CD4-positive, alpha-beta T cell treated with Interleukin-6 at 100 ng/mL for 8 hours (primary cell): ENCODE results near the gene DCLK1.

Experiments
- DNase-seq: peaks from one replicate; pipeline ENCODE4 v3.0.0-alpha.2; 2020; ENCODE audit warnings: mixed read lengths, low spot score

Gene DCLK1

DNA sequence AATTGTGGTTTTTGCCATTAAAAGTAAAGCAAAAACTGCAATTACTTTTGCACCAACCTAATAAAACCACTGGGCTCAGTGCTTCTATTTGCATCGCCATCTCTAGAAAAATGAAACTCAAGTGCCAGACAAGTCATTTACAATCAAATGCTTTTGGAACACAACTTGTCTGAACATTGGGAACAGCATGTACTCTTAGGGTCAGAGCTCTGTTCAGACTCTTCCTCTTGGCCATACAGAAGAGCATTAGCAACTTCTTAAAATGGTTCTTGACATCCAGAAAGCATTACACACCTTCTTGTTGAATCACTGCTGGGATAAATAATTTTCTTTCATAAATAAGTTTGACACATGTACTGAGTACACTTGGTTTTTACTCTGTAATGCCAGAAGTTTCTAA, 272.5 kb downstream of the DCLK1 start:
- no peak for DNase-seq

DNA sequence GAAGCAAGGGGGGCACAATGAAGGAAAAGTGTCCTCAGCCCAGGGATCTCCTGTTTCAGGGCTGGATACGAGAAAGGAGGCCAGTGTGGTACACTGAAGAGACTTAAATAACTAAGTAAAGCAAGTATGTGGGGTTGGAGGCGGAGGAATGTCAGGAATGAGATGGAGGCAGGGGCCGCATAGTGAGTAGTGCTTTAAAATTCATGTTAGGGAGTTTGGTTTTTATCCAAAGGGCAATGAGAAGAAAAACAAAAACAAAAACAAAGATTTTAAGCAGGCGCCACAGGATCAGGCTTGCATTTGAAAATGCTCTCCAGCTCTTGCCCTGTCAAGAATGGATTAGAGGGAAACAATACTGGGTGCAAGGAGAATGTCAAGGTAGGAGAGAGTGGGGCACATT, 273.4 kb downstream of the DCLK1 start:
- no peak for DNase-seq

DNA sequence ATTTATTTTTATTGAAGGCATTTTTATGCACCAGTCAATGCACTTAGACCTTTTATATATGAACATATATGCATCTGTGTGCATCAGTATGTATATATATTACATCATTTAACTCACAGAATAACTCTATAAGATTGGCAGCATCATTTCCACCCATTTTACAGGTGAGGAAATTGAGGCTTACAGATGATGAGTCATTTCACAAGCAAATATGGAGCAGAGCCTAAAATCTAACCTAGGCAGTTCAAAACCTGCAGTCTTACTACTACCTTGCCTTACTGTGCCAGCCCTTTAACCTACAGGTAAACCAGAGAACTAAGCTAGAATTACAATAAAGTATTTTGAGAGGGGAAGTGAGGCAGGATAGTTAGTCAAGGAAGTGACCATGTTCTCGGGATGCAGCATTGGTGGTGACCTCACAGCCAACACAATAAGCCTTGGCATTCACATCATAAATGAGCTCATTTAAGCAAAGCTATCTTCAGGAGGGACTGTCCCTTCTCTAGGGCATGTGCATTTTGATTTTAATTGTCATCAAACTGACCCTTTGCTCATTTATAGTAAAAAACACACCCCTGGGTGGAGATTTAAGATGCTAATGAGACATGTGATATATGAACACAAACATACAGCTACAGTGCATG, 274.3 kb downstream of the DCLK1 start:
- DNase-seq, result no peak

DNA sequence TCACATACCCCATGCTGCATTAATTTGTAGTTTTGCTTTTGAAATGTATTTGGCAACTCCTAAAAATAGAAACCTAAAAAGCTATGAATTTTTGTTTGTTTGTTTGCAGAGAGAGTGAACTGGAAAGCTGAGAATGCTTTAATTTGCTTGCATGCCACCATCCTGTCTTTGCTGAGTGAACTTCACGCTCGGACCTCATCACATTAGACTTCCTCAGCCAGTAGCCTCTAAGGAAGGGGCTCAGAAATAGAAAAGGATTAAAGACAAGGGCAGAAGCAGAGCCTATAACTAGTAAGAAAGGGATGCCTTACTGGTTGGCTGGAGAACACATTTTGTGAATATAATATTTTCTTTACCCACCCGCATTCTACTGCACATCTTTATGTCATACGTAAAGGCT, 275.1 kb downstream of the DCLK1 start:
- DNase-seq, result no peak

DNA sequence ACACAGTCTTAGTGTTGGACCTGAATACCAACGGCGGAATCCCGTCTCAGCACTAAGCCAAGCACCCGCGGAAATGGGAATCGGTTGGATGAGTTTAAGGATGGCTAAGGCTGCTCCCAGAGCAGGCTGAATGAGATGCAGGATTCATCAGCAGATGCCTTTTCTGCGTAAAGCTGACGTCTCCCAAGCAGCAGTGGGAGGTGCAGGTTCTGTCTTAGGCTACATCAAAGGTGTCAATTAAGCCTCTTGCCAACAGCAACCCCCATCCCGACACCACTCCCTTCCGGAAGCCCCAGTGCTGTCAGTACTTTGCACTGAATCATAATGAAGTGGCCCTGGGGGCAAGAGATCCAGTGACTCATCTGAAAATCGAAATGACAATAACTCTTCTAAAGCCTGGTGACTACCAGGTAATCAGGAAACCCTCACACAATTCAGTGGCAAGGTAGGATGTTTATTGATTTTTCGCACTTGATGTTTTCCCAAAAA, 275.6 kb downstream of the DCLK1 start:
- no peak for DNase-seq

DNA sequence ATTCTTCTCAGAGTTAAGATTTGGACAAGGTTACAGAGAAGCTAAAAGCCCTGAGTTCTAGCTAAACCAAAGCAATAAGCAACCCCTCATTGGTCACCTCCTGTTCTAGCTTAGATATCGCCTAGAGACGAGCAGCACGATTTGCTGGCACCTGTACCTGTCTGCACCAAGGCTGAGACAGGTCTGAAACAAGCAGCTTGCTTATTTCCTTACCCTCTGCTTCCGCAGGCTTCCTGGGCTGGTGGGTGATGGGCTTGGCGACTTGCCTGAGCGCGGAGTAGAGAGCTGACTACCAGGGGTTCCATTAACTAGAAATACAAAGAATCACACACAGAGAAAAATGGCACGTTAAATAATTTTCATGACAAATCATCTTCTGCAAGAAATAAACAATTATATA, 276.9 kb downstream of the DCLK1 start:
- no peak for DNase-seq

DNA sequence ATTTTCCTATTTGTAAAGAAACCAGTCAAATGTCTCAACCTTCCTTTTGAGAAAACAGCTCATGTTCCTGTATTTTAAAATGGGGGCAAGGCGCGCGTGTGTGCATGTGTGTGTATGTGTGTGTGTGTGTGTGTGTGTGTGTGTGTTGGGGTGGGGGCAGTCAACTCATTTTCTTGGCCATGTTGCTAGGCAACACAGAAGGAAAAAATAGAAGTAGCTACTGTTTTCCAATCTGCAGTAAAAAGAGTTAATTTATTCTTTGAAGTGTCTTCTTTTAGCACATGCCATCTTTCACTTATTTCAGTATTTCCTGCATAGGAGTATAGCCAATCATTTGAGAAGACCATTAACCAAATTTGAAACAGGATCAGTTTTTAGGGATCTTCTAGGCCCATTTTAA, 279.3 kb downstream of the DCLK1 start:
- no peak for DNase-seq

DNA sequence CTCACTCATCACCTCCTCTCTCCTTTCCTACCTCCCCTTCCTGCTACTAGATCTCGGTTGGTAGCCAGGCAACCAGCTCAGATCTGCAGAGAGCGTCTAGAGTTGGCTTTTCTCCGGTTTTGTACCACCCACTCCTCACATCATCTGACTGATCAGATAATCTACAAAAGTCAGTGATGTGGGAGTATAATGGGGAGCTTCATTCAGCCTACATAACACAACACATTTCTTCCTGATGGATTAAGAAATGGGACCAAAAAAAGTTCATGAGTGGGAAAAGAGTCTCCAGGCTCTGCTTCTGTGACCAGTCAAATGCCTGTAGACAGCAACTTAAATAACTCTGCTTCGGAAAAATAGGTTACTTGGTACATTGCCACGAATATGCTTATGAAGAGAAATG, 279.8 kb downstream of the DCLK1 start:
- DNase-seq, result no peak

DNA sequence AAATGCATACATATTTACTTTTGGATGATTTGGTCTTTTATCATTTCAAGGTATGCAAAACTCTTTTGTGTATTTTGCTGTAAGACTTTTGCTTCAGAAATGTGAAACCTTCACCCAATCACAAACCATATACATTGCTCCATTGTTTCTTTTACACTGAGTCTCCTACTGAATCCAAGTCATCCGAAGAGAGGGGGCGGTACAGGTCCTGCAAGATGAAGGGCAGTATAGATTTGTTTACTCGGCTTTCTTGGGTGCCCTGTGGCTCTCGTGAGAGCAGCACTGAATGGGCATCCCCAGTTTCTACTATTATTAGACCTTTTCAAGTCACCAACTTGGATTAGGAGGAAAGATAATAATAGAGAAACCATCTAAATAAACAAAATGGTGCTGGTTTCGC, 280.6 kb downstream of the DCLK1 start:
- DNase-seq, result no peak

DNA sequence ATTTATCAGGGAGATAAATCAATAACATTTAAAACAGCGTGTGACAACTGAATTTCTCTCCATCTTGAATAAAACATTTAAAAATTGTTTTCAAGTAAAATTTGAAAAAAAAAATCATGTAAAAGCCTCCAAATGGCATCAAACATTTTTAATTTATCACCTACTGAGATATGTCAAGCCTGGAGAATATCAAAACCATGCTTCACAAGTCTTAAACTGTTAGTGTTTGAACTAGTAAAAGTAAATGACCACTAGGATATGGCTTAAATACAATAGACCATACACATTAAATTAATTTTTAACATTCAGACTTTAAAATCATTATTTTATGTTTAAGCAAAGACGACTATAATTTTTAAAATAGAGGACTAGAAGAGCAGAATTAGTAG, 281.9 kb downstream of the DCLK1 start:
- DNase-seq, result no peak

DNA sequence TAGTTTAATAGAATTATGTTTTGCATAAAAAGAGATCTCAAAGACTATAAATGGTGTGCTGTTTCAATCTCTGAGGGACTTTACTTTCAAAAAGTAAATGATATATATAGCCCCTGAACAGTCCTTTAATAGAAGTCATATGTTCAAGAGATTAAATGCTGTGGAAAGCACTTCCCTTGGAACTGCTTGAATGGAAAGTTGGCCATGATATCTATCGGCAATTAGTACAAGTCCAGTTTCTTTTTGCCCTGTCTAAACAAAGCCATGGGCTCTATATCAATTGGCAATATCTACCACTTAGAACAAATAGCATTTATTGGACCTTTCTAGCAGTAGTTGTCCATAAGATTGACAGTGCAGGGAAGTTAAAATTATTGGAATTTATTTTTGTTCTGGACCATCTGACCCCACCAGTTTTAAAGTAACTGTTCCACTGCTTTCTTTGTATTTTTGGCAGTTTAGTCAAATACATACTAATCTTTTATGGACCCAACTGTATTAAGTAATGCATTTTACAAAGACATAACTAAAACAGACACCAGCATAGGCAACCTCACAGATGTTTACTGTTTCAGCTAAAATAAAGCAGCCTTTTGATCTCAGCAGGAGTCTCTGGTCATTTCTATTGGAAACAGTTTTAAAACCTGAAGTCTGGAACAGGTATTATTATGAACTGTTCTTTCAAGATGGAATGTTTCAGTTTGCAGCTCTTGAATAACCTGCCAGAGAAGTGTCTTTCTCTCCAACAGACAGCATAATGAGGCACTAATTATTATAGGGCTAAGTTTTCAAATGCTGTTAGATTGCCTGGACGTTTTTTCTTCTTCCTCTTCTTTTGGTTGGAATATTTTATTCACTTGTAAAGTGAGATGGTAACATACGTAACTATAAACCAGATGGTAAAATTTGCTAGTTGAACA, 282.6 kb downstream of the DCLK1 start:
- no peak for DNase-seq

DNA sequence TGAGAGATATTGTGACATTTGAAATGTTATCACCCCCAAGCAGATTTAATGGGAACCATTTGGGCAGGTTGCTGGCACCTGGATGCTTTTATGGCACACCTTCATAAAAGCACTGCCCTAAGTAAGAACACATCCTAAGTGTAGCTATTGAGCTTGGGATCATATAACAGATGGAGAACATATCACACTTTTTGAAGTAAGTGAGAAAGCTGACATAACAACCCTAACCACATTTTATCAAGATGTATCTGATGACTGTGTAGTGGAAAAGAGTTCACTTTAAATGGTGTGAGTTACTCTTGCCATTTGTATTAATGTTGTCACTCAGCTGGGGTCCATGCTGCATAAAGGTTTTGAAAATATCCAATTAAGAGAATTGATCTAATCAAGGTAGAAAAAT, 287.9 kb downstream of the DCLK1 start:
- no peak for DNase-seq

DNA sequence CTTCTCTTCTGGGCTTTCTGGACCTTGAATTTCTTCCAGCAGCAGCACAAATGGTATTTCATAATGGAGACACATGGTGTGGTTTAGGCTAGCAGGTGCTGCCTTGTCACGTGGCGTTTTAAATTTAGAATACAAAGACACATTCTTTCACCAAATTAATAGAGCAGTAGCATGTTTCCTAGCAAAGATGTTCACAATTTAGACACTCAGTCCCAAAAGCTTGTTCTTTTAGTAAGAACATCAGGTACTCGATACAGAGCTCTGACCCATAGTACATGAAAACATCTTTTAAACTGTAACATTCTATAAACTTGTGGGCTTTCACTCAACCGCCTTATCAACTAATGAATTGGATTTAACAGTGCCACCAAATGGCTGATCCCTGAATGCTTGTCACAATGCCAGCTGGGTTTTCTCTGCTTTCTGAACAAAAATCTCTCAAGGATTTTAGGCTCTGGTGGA, 290.1 kb downstream of the DCLK1 start:
- no peak for DNase-seq

DNA sequence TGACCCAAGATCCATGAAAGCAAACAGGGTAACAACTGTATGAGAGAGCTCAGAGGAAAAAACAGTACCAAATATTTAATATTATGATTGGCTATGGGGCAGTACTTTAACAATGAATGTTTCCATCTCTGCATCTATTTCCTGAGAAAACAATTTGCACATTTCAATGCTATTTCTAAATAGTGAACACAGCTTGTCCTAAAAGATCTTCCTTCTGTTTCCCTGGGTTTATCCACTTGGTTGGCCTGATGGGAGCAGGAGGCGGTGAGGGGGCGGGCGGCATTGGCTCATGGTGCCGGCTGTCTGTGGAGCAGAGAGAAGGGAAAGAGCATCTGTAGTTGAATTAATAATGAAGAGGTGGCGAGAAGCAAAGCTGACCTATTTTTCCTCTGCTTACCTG, 291.4 kb downstream of the DCLK1 start:
- no peak for DNase-seq

DNA sequence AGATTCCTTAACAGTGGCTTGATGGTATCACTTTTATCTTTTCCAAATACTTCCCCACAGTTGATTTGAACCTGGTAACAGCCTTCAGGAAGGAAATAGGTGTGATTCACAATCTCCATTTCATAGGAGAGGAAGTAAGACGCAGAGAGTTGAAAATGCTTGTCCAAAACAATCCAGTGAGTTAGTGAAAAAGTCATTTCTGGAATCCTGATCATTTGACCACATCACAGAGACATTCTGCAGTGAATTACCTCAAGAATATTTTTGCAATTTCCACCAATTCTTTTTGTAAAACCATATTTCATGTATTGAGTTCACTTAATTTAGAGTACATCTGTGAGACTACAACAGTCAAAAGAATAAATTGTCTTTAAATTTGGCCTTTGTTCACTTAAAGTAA, 292.8 kb downstream of the DCLK1 start:
- no peak for DNase-seq

DNA sequence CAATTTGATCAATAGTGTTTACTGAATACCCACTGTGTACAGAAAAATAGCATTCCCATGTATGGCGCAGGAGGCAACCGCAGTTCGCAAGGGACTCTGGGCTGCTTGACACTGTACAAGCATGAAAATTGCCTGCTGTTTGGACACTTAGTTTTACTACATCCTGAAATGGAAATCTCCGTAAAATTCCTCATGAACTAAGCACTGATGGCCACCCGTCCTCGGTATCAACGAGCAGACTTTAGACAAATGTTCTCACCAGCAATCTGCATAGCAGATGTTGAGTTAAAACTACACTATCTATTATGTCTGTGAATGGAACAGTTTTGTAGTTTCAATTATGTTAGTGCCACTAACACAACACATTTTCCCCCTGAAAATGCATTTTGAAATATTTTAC, 294.7 kb downstream of the DCLK1 start:
- no peak for DNase-seq

DNA sequence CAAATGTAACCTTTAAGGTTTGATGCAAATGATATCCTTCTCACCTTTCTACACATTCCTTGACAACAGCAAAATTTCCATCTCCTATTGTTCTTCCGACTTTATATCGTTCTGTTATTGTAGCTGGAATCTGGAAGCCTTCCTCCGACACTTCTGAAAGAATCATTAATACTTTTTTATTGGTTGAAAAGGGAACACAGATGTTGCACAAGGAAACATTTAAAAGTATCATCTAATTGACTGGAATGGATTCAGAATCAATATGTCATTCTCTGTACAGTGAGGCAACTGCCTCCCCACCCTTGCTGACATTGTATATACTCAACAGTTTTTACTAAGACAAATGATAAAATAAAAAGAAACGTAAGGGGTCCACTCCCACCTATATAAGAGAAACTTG, 295.2 kb downstream of the DCLK1 start:
- DNase-seq, result no peak

DNA sequence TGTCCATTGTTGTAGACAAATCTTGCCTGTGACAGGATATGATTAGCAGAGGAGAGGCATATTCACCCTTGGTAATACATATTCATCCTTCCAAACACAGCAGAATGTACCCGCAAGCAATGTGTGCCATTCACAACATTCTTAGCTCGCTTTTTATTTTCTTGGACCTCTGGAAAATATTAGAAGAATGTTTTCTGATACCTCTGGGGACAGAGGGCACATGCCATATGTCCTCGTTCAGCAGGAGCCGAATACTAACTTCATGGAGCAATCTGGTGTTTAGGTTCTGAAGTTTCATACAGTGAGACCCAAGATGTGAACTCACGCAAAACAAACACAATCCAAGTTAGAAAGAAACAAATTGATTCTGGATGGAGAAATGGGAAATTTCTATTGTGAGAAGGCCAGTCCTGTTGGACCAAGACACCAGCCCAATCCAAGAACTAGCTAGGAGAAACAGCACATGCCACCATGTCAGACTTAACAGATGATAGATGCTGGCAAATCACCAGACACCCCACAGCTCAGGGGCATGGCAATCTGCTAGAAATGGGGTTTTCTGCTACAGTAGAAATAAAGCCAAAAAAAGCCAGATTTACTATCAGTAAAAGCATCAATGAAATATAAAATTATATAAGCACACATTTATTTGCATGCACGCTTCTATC, 297.4 kb downstream of the DCLK1 start:
- no peak for DNase-seq

DNA sequence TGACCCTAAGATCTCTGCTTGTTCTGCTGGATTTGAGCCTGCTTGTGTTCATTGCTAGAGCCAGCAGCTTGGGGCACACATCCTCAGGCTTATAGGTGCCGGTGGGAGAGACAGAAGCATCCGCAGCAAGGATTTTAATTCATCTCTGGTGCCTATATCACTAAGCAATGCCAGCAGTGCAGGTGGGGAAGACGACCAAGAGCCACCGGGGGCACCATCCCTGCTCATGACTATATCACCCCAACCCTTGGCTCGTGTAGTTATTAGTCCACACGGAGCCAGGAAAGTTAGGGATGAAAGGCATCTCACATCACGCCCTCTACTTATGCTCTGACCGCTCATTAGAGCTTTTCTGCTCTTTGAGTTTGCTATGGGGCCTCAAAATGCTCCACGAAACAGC, 298.2 kb downstream of the DCLK1 start:
- DNase-seq, result no peak

DNA sequence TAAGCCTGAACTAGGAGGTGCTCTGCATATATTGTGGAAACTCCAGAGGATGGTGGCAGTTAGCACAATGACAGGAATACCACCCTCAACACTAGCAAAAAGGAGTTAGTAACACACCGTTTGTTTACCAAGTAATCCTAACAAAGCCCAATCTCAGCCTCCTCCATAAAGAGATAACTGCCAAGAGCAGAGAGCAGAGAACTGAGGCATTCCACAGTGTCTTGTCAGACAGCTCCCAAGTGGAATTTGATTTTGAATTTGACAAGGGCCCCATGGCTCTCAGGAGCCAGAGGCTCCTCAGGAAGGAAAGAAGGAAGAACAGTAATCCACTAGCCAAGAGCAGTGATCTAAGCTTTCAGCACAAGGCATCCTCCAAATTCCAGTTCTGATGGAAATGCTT, 298.6 kb downstream of the DCLK1 start:
- DNase-seq, result no peak

DNA sequence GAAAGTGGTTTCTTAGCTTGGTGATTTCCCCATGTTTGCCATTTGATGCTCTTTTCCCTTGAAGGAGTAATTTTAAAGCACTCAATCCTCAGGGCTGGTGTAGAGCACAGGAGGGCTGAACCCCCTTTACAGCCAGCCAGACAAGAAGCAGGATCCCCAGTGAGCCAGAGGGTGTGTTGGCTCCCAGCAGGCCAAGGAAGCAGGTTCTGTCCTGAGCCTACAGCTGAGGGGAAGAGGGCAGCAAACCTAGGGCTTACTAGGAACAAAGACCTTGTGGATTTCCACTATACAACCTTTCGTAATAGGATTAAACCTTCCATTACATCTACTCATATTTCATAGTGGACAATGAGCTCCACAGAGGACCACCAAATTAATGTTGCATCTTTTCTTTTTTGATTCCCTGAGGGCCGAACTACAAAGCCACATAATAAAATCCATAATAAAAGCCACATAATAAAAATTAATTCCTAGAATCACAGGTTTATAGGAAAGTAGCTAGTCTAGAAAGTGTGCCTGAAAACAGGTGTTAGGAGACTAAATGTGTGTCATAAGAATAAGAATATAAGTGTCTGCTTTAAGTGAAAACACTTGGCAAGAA, 300.2 kb downstream of the DCLK1 start:
- no peak for DNase-seq

DNA sequence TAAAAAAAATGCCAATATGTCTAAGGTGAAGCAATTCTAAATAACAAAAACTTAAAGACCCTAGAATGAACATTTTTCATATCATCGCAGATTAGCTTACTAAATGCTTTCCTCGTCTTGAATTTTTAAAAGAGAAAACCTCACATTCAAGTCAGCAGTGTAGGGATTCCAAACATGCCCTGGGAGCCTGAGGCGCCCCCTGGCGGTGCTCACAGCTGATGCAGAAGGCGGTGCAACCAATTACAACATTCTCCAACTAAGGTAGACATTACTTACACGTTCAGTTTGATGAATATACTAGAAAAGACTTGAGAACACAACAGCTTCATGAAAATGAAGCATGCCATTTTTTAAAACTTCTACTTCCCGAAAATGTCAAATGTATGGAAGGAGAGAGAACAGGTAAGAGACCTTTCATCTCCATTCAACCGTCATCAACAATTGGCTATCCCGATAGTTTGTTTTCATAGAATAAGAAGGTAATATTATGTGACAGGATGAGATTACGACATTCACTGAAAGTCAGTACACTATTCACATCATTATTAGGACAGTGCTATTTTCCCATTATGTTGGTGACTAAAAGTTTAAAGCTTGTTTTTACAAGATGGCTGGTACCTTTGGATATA, 304.4 kb downstream of the DCLK1 start:
- no peak for DNase-seq
